Measurements from ENCODE around the gene RIN2.

The RIN2 gene

GRCh38 chr20:19761841-19762240 is 3.8 kb downstream of the RIN2 start:
- FAIRE-seq (no peak), DNase-seq (ENCODE audit: insufficient read length, low spot score) (no peak)

- FAIRE-seq: no peak
These were observed 6.1 kb downstream of the RIN2 start for GRCh38 chr20:19764207-19764606.

DNA sequence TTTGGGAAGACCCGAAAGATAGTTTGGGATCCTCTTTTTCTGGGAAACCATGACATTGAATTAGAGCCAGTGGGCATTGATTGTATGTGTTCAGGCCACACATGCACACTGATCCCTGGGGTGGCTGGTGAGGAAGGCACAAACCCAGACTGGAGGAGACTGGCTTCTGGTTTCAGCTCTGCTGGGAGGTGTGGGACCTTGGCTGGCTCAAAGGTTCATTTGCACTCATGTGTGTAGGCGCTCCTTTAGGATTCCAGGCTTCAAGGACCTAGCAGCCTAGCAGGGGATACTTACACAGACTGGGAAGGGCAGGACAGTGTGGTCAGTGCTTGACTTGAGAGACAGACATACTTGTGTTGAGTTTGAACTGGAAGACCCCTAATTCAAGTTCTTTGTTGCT is 7.2 kb downstream of the RIN2 start:
- DNase-seq (ENCODE audit: insufficient read length, low spot score) (no peak), FAIRE-seq (no peak)

More at GRCh38 chr20:19764207-19764606, 6.1 kb downstream of the RIN2 start:
- DNase-seq (ENCODE audit: insufficient read length, low spot score): no peak

DNA sequence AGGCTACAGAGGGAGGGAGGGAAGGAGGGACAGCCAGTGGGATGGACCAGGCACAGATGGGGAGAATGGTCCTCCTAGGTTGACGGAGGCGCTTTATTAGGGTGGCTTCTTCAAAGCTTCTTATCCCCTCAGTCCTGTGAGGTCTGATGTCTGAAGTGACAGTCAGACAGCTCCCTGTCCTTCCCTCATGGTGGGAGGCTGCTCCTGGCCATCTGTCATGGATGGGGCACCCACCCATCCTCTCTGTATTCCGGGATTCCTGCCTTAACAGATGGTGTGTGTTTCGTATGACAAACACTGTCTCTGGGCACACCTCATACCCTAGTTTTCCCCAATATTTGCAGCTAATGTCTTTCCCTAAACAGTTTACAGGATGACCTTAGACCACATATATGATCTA is 7.9 kb downstream of the RIN2 start:
- no peak for FAIRE-seq
- no peak for DNase-seq (ENCODE audit: insufficient read length, low spot score)

DNA sequence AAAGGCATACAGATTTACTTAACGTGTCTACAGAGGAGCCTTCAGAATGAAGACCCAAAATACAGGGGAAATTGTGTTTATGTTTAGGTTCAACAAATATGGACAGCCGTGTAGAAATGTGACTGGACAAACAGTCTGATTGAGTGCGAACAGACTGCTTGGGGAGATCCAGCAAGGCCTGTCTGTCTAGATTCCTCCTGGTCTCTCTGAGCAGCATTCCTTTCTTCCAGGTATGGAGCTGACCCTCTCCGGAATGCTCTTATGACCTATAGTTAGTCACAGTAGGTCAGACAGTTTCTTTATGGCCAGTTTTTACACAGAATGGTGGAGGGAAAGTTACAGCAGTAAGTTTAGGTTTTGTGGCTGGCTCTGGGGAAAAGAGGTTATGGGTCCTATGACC is 9.0 kb downstream of the RIN2 start:
- no peak for FAIRE-seq
- no peak for DNase-seq (ENCODE audit: insufficient read length, low spot score)

- FAIRE-seq (no peak), DNase-seq (ENCODE audit: insufficient read length, low spot score) (no peak)
These were observed 10.3 kb downstream of the RIN2 start for GRCh38 chr20:19768325-19768842.

DNA sequence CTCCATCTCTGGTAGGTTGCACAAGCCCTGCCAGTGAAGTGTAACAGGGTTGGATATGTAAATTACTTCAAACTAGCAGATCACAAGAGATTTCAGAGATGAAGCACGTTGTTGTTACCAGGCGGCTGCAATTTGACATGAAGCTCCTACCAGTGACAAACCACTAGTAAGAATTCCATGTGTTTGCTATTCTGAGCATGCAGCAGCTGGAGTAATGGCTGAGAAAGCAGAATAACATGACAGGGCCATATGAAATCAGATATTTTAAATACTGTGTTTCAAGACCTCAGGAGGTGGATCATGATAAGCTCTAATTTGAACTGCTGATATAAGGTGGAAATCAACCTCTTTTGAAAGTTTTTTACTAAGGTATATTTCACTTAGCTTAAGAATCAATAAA is 11.4 kb downstream of the RIN2 start:
- DNase-seq (ENCODE audit: insufficient read length, low spot score): no peak
- FAIRE-seq: no peak

DNA sequence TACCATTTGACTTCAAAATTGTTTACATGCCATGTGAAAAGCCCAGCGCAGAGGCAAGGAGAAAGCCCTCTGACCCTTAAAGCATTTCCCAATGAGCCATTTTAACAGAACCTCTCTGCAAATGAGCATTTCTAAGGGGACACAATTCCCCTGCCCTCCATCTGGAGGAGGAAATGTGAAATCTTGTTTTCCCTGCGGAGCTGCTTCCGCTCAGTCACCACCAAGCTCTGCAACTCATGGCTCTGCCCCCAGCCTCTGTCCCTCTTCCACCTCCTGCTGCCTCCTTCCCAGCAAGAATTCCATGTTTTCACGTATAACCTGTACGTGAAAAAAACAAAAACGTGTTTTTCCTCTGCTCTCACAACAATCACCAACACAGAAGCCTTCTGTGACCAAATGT is 12.3 kb downstream of the RIN2 start:
- FAIRE-seq: no peak
- DNase-seq (ENCODE audit: insufficient read length, low spot score): no peak

GRCh38 chr20:19771031-19771430 is 13.0 kb downstream of the RIN2 start:
- DNase-seq (ENCODE audit: insufficient read length, low spot score) (no peak), FAIRE-seq (no peak)

DNA sequence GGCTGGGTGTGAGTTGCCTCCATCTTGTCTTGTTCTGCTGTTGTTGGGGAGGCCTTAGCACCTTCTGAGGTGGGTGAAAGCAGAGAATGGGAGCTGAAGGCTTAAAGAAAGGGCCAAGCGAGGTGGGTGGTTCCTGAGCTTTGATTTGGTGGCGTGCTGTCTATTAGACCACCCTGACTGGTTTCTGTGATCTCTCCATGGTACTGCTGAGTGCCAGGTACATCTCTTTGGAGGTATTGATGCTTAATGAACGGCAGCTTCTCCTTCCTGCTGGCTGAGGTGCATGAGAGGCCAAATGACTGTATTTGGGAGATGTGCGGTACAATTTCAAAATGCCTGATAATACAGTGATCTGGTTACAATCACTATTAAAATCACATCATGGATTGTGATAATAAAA is 15.4 kb downstream of the RIN2 start:
- FAIRE-seq (no peak), DNase-seq (ENCODE audit: insufficient read length, low spot score) (no peak)

- no peak for FAIRE-seq
- no peak for DNase-seq (ENCODE audit: insufficient read length, low spot score)
These were observed 16.3 kb downstream of the RIN2 start for GRCh38 chr20:19774135-19774933.

DNA sequence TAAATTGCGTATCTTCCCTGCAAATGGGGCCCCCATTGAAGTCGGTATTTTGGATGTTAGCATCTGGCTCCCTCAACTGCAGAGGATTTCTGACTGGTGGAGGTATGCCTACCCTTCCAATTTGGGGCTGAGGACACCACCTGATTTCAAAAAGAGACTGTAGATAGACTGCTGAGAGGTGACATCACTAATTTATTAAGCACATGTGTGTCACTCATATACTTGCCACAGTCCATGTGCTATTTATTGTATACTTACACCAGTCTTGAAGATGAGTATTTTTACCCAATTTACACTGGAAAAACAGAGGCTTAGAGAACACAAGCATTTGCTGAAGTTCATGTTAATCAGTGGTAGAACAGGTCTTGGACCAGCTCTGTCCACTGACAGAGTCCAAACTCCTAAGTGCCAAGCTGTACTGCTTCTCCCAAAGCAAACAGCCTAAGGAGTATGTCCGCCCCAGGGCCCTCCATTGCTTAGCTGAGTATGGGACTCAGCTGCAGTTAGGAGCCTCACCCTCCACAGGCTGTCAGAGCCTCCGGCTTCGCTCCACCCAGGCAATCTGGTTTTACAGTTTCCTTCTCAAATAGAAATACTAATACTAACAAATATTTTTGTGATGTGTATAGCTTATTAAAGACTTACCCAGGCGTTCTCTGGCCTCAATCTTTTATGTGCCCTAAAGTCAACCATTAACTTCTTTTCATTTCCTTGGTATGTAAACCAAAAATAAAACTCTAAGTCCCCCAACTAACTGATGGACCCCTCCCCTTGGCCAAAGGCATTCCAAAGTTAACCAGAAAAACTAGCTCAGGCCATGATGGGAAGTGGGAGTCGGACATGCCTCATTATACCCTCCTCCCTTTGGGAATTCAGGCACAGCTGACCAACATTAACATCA is 17.5 kb downstream of the RIN2 start:
- FAIRE-seq: no peak
- DNase-seq (ENCODE audit: insufficient read length, low spot score): no peak

DNA sequence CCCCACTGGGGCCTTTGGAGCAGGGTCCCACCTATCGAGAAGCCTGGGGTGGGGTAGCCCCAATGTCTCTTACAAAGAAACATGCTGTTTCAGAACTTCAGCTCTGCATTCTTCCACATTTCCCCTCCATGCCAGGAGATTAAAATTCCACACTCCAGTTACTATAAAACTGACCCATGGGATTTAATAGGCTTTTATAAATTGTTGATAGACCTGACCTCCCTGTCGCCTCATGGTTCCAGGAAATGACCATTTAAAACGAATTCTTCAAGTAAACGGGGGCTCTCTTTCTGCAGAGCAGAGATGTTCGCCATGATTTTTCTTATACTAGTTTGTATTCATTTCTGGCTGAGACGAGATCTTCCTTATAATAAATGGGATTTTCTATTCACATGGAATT is 19.3 kb downstream of the RIN2 start:
- no peak for FAIRE-seq

GRCh38 chr20:19777981-19778380 is 19.9 kb downstream of the RIN2 start:
- DNase-seq (ENCODE audit: insufficient read length, low spot score) (no peak), FAIRE-seq (no peak)

More for the DNA sequence above, 19.3 kb downstream of the RIN2 start:
- no peak for DNase-seq (ENCODE audit: insufficient read length, low spot score)

DNA sequence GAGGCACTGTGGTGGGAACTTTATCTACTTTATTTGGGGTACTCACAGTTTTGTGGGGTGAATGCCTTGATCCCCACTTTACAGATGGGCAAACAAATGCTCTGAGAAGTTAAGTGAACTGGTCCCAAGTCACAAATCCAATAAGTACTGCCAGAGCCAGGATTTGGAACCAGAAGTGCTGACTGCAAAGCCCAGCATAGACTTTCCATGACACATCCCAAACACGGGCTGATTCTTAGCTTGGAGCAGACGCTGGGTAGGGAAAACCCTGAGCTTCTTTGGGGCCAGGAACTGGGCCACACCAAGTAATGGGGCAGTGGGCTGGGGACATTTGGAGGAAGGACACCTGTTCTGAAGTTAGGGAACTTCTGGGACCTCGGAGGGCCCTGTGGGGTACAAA is 20.3 kb downstream of the RIN2 start:
- no peak for DNase-seq (ENCODE audit: insufficient read length, low spot score)
- no peak for FAIRE-seq

DNA sequence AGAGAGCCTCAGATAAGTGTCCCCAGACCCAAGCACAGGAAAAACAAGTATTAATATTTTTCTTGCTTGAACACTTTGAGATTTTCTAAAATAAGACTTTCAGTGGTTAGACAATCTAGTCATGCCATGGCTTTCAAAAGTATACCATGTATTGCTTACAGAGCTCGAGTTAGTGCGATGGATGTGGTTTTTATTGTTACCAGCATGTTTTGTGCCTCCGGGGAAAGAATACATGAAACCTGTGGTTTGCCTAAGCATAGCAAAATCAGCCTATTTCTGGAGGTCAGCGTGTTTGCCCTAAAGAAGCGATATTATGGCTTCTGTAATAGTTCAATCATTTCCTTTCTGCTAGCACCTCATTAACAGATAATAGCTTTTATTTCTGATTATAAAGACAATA is 21.6 kb downstream of the RIN2 start:
- FAIRE-seq (no peak), DNase-seq (ENCODE audit: insufficient read length, low spot score) (no peak)

DNA sequence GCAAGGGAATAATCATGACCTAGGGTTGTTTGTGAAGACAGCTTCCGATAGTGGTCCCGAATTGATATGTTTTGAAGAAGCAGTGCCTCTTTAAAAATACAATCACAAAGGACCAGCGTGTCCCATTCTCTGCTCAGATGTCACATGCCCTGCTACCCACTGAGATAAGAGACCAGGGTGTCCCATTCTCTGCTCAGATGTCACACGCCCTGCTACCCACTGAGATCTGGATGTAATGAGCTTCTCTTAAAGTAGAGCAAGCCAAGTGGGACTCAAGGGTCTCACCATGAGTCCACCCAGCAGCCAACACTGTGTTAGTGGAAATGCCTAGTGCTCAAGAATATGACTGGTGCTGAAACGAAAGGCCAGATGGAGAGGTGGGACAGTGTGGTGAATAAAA is 22.2 kb downstream of the RIN2 start:
- DNase-seq (ENCODE audit: insufficient read length, low spot score) (no peak), FAIRE-seq (no peak)

- FAIRE-seq (no peak), DNase-seq (ENCODE audit: insufficient read length, low spot score) (no peak)
These were observed 23.2 kb downstream of the RIN2 start for GRCh38 chr20:19781235-19781634.

GRCh38 chr20:19782669-19783068 is 24.6 kb downstream of the RIN2 start:
- FAIRE-seq (no peak), DNase-seq (ENCODE audit: insufficient read length, low spot score) (no peak)

DNA sequence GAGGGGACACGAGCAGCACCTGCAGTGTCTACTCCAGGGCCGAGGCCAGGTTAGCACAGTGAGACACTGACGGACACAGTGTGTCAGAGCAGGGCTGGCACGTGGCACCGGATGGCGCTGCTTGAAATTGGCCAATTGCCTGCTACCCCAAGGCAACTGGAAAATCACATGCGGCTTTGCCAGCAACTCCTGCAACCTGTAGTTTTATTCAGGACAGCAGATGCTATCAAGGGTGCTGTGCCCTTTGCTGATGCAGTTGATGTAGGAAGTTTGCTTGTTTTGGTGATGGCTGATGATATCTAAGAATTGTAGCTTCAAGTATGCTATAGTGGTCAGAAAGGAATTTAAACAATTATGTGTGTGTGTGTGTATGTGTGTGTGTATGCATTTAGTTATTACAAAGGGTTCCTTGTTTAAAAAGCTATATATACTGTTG is 25.9 kb downstream of the RIN2 start:
- FAIRE-seq: no peak
- no peak for DNase-seq (ENCODE audit: insufficient read length, low spot score)

DNA sequence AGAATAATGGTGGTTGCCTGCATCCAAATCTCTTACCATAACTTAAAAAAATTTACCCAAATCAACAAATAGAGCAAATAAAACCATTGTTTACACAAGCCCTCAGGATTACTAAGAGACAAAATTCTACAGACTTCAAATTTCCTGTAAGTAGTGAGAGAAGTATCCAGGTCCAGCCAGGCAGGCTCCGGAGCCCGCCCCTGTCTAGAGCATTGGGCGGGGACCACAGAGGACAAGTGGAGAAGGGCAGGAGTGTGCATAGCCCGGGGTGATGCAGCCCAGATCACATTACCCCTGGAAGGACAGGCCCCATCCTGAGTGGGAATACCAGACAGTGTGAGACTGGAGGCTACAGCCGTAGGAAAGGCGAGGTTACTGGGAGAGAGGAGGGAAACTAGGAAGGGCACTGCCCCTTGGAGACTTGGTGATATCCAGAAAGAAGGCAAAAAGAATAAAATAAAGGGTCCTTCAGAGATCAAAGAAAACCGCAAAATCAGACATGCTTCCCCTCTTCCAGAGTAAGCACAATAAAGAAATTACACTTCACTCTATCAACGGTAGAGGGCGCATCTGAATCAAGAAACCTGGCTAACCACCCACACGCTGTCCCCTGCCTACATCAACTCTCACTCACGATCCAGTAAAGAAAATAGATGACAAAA is 26.6 kb downstream of the RIN2 start:
- DNase-seq (ENCODE audit: insufficient read length, low spot score) (no peak), FAIRE-seq (no peak)
